Activated CD4-positive, alpha-beta memory T cell treated with anti-CD3 and anti-CD28 coated beads, Interleukin-2, amount 10 ng/mL, durations not matched to agents 7 days and 5 days (primary cell): Measurements from ENCODE around the gene UAP1. TPM values are rescaled to one million over a fixed set of nuclear protein-coding genes. Genes with fewer than 3 reads are reported as not detected.
"Not testable (repeated sequence)": the region's sequence is repeated elsewhere in the genome, so short reads cannot be mapped to it uniquely, and the experiment has no call there.

Source experiments
- CTCF ChIA-PET: fragments of 350-600 bp; sonication (Branson Sonifier 250); formaldehyde crosslinking; loops from one replicate; lab custom pipeline; 2021; ENCODE audit warnings: antibody characterized with exemption, inconsistent platforms; lab: Charles Lee
- POLR2A ChIA-PET: fragments of 350-600 bp; sonication (Branson Sonifier 250); formaldehyde crosslinking; loops from one replicate; lab custom pipeline; 2021; ENCODE audit warnings: antibody characterized with exemption; lab: Charles Lee
- DNase-seq: peaks from one replicate; pipeline ENCODE4 v3.0.0-alpha.2; 2020
- H3K27ac Mint-ChIP-seq: one replicate; pipeline ENCODE4 v1.8.0; 2021; ENCODE audit warnings: mild to moderate bottlenecking, mixed read lengths
- H3K27me3 Mint-ChIP-seq: one replicate; pipeline ENCODE4 v1.8.0; 2021; ENCODE audit warnings: mixed read lengths
- H3K36me3 Mint-ChIP-seq: one replicate; pipeline ENCODE4 v1.8.0; 2021; ENCODE audit warnings: low read depth, mixed read lengths
- H3K4me1 Mint-ChIP-seq: one replicate; pipeline ENCODE4 v1.8.0; 2021; ENCODE audit warnings: mixed read lengths
- H3K4me3 Mint-ChIP-seq: one replicate; pipeline ENCODE4 v1.8.0; 2021; ENCODE audit warnings: mild to moderate bottlenecking, mixed read lengths
- H3K9me3 Mint-ChIP-seq: one replicate; pipeline ENCODE4 v1.8.0; 2021; ENCODE audit warnings: mixed read lengths
- total RNA-seq, 2 experiments: library from RNA; stranded (reverse); gene quantifications; one replicate each; pipeline ENCODE4 v1.2.3, GENCODE V29; 2021

Gene UAP1
- total RNA-seq, 2 experiments from 2014 or later = 16.8 TPM

DNA sequence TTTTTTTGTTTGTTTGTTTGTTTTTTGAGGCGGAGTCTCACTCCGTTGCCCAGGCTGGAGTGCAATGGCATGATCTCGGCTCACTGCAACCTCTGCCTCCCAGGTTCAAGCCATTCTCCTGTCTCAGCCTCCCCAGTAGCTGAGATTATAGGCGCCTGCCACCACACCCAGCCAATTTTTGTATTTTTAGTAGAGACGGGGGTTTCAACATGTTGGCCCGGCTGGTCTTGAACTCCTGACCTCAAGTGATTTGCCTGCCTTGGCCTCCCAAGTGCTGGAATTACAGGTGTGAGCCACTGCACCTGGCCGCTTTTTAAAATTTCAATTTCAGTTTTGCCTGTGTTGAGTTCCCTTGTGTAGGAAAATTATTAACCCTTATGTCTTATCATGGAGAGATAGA is 9.6 kb downstream of the UAP1 start:
- peaks cover 11% of the 10 kb centered on the region for H3K36me3 Mint-ChIP-seq
- DNase-seq, H3K9me3 Mint-ChIP-seq, H3K27ac Mint-ChIP-seq, H3K4me1 Mint-ChIP-seq, H3K27me3 Mint-ChIP-seq, H3K4me3 Mint-ChIP-seq: not testable (repeated sequence)
- CTCF ChIA-PET = interaction anchor here (0.7 kb wide), 1 partner anchor 46 kb away, joined by 3 read pairs; no protein-coding TSS in a partner anchor
- POLR2A ChIA-PET = interaction anchor here (1.1 kb wide), 1 partner anchor 8 kb away, joined by 3 read pairs; no protein-coding TSS in a partner anchor

DNA sequence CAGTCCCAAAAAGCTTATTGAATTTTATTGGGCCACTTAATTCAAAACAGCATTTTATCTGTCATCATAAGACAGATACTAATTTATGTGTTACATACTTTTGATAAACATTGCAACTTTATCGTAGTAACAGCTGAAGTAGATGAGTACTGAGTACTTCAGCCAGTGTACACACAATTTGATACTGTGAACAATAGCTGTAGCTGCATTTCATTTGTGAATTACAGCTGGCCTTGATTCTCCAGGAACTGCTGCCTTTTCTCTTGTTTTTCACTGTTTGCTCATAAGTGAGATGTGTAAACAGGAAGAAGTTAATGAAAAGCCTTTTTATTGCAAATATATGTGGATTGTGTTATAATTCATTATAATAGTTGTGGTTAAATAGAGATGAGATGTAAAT is 10.2 kb downstream of the UAP1 start:
- H3K36me3 Mint-ChIP-seq = peaks cover 11% of the 10 kb centered on the region
- no peak overlapping the region for H3K27ac Mint-ChIP-seq
- H3K4me3 Mint-ChIP-seq = no peak overlapping the region
- H3K27me3 Mint-ChIP-seq = no peaks in the 10 kb centered on the region
- peaks cover 4% of the 10 kb centered on the region for H3K4me1 Mint-ChIP-seq
- DNase-seq = no peak
- no peaks in the 10 kb centered on the region for H3K9me3 Mint-ChIP-seq
- ChIA-PET CTCF (interaction anchor here (0.7 kb wide), 1 partner anchor 45 kb away, joined by 3 read pairs; no protein-coding TSS in a partner anchor), POLR2A (interaction anchor here (1.1 kb wide), 1 partner anchor 9 kb away, joined by 3 read pairs; no protein-coding TSS in a partner anchor)

DNA sequence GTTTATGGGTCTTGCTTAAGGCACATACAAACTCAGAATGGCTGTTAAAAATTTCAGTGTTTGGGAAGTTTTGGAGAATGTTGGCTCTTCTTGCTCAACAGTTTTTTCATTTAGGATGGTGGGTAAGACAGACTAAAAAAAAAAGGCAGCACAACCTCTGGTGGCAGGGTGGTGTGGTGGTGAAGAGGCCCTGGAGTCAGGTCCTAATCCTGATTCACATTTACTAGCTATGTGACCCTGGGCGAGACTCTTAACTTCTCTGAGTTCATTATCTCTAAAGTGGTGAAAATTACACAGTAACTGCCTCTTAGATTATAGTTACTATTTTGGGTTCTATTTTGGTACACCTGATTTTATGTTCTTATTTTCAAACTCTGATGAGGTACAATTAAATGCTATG is 11.6 kb downstream of the UAP1 start:
- Mint-ChIP-seq H3K4me1 (peaks cover 4% of the 10 kb centered on the region), H3K36me3 (peaks cover 3% of the 10 kb centered on the region), H3K9me3 (no peaks in the 10 kb centered on the region), H3K27ac (no peak overlapping the region), H3K4me3 (no peak overlapping the region), H3K27me3 (no peaks in the 10 kb centered on the region)
- DNase-seq = no peak
- ChIA-PET POLR2A (no interaction called here), CTCF (interaction anchor here (1.2 kb wide), 1 partner anchor 41 kb away, joined by 3 read pairs; no protein-coding TSS in a partner anchor)

DNA sequence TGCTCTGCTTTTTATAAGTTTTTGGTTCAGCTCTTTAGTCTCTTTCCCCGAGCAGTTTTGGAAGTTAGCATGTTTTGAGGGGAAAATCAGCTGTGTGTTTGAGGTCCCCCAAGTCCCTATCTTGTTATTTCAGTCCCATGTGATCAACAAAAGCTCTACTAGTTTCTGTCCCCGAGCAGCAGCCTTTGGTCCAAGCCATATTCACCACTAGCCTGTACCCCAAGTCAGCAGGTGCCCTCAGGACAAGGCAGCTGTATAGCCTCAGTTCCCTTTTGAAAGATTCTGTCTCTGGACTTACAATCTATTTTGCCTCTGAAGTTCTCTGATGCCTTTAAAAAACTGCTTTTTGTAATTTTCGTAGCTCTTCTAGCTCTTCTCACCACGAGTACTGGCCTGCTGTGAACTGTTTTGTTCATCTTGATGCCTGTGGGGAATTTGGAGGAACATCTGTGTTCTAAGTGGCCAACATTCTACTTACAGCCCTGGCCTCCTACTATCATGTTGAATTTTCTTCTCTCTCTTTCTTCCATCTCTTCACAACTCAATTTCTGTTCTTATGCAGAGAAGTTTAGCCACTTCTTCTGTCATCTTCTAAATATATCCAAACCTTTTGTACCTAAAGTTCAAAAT is 16.7 kb downstream of the UAP1 start:
- no peak overlapping the region for H3K4me3 Mint-ChIP-seq
- ChIA-PET POLR2A (no interaction called here), CTCF (interaction anchor here (1.1 kb wide), 1 partner anchor 12 kb away, joined by 4 read pairs; no protein-coding TSS in a partner anchor)
- H3K27me3 Mint-ChIP-seq = no peaks in the 10 kb centered on the region
- DNase-seq = no peak
- H3K36me3 Mint-ChIP-seq = peaks cover 12% of the 10 kb centered on the region
- no peak overlapping the region for H3K27ac Mint-ChIP-seq
- H3K9me3 Mint-ChIP-seq = no peaks in the 10 kb centered on the region
- H3K4me1 Mint-ChIP-seq = no peaks in the 10 kb centered on the region

DNA sequence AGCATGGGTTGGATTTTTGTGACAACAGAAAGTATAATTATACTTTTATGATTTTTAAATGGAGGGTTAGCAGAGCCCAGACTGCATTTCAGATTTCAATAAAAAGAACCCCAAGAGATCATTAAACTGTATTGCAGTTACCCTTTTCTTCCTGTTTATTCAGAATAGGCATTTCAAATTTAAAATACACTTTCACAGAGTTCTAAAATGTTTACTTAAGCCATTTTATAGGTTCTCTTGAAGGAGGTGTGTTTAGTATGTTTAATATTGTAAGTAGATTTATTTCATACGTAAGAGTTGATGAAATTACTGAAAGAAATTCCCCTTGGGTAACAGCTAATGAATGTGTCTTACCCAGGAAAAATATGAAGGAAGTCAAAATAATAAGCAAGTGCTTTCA is 17.4 kb downstream of the UAP1 start:
- no peak for DNase-seq
- no peak overlapping the region for H3K27ac Mint-ChIP-seq
- ChIA-PET CTCF (no interaction called here), POLR2A (no interaction called here)
- no peaks in the 10 kb centered on the region for H3K27me3 Mint-ChIP-seq
- H3K36me3 Mint-ChIP-seq = peaks cover 12% of the 10 kb centered on the region
- no peaks in the 10 kb centered on the region for H3K9me3 Mint-ChIP-seq
- H3K4me1 Mint-ChIP-seq = no peaks in the 10 kb centered on the region
- no peak overlapping the region for H3K4me3 Mint-ChIP-seq

DNA sequence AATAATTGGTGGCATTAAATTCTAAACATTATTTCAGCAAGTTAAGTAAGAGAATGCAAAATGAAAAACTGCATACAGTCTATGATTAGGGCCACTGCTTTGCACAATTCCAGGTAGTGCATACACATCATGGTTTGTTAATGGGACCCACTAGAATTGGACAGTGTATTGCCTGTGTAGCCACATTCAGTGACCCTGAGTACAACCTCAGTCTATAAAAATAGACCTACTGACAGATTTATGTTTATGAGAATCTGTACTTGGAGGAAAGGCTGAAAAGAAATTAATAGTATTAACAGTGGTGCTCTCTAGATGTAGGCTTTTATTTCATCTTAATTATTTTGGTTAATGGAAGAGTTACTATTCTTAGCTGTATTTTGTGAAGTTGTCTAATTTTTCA is 18.8 kb downstream of the UAP1 start:
- H3K4me3 Mint-ChIP-seq = no peak overlapping the region

DNA sequence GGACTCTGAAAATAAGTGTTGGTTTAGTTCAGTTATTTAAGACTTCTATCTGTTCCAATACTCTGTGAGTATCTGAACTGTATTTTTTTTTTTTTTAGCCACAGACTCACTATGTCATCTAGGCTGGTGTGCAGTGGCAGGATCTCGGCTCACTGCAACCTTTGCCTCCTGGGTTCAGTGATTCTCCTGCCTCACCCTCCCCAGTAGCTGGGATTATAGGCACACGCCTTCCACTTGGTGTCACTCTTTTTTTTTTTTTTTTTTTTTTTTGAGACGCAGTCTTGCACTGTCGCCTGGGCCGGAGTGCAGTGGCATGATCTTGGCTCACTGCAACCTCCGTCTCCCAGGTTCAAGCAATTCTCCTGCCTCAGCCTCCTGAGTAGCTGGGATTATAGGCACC is 21.4 kb downstream of the UAP1 start:
- CTCF ChIA-PET, H3K27ac Mint-ChIP-seq, H3K4me3 Mint-ChIP-seq, POLR2A ChIA-PET, H3K4me1 Mint-ChIP-seq, DNase-seq, H3K27me3 Mint-ChIP-seq, H3K9me3 Mint-ChIP-seq: not testable (repeated sequence)
- peaks cover 12% of the 10 kb centered on the region for H3K36me3 Mint-ChIP-seq

More for the DNA sequence above, 18.8 kb downstream of the UAP1 start:
- H3K4me1 Mint-ChIP-seq = no peaks in the 10 kb centered on the region
- DNase-seq = no peak
- no peaks in the 10 kb centered on the region for H3K27me3 Mint-ChIP-seq
- no peak overlapping the region for H3K27ac Mint-ChIP-seq
- ChIA-PET CTCF (no interaction called here), POLR2A (no interaction called here)
- no peaks in the 10 kb centered on the region for H3K9me3 Mint-ChIP-seq
- H3K36me3 Mint-ChIP-seq = peaks cover 12% of the 10 kb centered on the region

DNA sequence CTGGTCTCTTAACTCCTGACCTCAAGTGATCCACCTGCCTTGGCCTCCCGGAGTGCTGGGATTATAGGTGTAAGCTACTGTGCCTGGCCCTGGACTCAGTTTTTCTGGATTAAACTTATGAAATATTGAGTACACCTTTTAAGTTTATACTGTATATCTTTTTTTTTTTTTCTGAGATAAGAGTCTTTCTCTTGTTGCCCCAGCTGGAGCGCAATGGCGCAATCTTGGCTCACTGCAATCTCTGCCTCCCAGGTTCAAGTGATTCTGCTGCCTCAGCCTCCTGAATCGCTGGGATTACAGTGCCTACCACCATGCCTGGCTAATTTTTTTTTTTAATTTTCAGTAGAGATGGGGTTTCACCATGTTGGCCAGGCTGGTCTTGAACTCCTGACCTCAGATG is 23.6 kb downstream of the UAP1 start:
- CTCF ChIA-PET, POLR2A ChIA-PET, H3K27me3 Mint-ChIP-seq, H3K4me3 Mint-ChIP-seq, H3K9me3 Mint-ChIP-seq, DNase-seq, H3K27ac Mint-ChIP-seq, H3K4me1 Mint-ChIP-seq: not testable (repeated sequence)
- H3K36me3 Mint-ChIP-seq = peaks cover 12% of the 10 kb centered on the region

DNA sequence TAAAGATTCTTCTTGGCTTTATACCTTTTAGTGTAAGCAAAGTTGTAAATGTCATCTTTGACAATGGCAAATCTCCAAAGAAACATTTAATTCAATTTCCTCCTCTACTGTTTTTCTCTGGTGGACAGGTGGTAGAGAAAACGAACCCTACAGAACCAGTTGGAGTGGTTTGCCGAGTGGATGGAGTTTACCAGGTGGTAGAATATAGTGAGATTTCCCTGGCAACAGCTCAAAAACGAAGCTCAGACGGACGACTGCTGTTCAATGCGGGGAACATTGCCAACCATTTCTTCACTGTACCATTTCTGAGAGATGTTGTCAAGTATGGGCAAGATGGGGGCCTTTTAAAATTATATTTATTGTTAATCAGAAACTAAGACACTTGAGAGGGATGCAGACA is 25.8 kb downstream of the UAP1 start:
- H3K4me1 Mint-ChIP-seq = no peaks in the 10 kb centered on the region
- no peak overlapping the region for H3K4me3 Mint-ChIP-seq
- peaks cover 4% of the 10 kb centered on the region for H3K36me3 Mint-ChIP-seq
- ChIA-PET CTCF (no interaction called here), POLR2A (no interaction called here)
- no peak overlapping the region for H3K27ac Mint-ChIP-seq
- no peaks in the 10 kb centered on the region for H3K27me3 Mint-ChIP-seq
- no peaks in the 10 kb centered on the region for H3K9me3 Mint-ChIP-seq
- no peak for DNase-seq

DNA sequence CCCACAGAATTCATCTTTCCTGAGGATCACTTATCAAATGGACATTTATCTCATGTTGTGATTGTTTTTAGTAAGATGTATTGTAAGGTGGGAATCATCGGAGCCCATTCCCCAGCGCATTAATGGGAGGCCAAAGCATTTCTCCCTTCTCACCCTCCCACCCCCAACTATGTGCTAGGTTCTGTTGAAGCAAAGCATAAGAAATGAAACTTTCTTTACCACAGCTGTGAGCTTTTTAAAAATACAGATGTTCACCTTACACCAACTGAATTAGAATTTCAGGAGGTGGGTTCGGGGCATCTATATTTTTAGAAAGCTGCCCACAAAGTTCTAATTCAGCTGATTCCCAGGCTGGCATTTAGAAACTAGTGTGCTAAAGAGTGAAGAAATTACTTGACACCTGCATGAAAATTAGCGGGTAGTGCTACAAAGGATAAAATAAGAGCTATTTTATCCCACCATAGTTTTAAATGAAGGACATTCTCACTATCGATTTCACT is 26.3 kb downstream of the UAP1 start:
- no peak overlapping the region for H3K27ac Mint-ChIP-seq
- no peaks in the 10 kb centered on the region for H3K9me3 Mint-ChIP-seq
- peaks cover 6% of the 10 kb centered on the region for H3K36me3 Mint-ChIP-seq
- POLR2A ChIA-PET = no interaction called here
- DNase-seq = no peak
- H3K4me3 Mint-ChIP-seq = no peak overlapping the region
- no peaks in the 10 kb centered on the region for H3K27me3 Mint-ChIP-seq
- CTCF ChIA-PET = interaction anchor here (0.6 kb wide), 1 partner anchor 20 kb away, joined by 3 read pairs; no protein-coding TSS in a partner anchor
- no peaks in the 10 kb centered on the region for H3K4me1 Mint-ChIP-seq

DNA sequence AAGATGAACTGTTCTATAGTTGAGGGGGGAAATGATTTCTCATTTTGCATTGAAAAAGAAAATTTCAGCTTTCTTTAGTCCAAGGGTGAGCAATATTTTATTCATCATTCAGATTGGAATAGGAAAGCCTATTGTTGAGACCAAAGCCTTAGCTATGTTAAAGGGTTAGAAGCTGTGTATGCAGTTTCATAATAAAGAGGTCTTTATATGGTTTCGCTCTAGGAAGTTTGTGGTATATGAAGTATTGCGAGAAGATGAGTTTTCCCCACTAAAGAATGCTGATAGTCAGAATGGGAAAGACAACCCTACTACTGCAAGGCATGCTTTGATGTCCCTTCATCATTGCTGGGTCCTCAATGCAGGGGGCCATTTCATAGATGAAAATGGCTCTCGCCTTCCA is 28.6 kb downstream of the UAP1 start:
- no peak for DNase-seq
- no peaks in the 10 kb centered on the region for H3K9me3 Mint-ChIP-seq
- POLR2A ChIA-PET = no interaction called here
- no peaks in the 10 kb centered on the region for H3K27me3 Mint-ChIP-seq
- peaks cover 6% of the 10 kb centered on the region for H3K36me3 Mint-ChIP-seq
- no peak overlapping the region for H3K4me3 Mint-ChIP-seq
- no peak overlapping the region for H3K27ac Mint-ChIP-seq
- CTCF ChIA-PET = no interaction called here
- H3K4me1 Mint-ChIP-seq = no peaks in the 10 kb centered on the region

DNA sequence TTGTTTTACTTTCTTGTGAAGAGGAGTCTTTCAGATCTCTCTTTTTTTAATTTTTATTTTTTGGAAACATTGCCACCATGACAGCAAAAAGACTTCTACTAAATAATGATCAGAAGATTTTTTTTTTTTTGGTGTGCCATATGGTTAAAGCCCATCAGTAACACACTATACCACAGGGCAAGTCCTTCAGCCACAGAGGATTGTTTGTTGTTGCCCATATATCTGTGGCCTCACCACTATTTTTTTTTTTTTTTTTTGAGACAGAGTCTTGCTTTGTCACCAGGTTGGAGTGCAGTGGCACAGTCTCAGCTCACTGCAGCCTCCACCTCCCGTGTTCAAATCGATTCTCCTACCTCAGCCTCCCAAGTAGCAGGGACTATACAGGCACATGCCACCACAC is 29.2 kb downstream of the UAP1 start:
- Mint-ChIP-seq H3K4me1 (no peaks in the 10 kb centered on the region), H3K27ac (no peak overlapping the region), H3K27me3 (no peaks in the 10 kb centered on the region), H3K36me3 (peaks cover 6% of the 10 kb centered on the region), H3K4me3 (no peak overlapping the region), H3K9me3 (no peaks in the 10 kb centered on the region)
- ChIA-PET POLR2A (no interaction called here), CTCF (no interaction called here)
- no peak for DNase-seq

DNA sequence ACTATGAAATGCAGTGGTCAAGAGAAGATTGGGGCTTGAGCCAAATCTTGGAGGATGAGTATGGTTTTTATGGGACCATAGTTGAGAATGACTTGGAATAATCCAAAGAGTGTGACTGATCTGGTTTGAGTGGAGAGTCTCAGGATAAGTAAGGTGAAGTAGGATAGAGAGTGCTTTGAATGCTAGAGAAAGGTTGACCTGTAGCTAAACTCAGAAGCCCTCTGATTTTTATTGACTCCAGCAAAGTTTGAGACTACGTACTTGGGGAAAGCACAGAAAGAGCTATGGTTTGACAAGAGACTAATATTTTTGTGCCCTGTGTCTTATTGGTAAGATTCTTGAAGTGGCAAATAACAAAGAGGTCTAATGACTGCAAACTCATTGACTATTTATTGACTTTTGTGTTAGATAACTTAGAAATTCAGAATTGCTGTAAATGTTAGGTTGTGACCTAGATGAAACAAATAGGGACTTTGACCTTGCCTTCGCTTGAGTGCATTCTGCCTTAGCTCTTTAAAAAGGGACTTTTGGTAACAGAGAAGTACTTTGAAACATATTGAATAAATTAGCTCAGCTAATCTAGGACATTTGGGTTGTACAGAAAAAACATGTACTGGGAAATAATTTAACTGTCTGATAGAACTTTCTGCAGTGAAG is 35.1 kb downstream of the UAP1 start:
- DNase-seq = no peak
- H3K4me3 Mint-ChIP-seq = no peak overlapping the region
- ChIA-PET POLR2A (no interaction called here), CTCF (interaction anchor here (2.5 kb wide), 1 partner anchor 17 kb away, joined by 11 read pairs; no protein-coding TSS in a partner anchor)
- no peaks in the 10 kb centered on the region for H3K4me1 Mint-ChIP-seq
- H3K36me3 Mint-ChIP-seq = peaks cover 12% of the 10 kb centered on the region
- no peaks in the 10 kb centered on the region for H3K27me3 Mint-ChIP-seq
- no peaks in the 10 kb centered on the region for H3K9me3 Mint-ChIP-seq
- no peak overlapping the region for H3K27ac Mint-ChIP-seq
